OCI-LY7 (cell line): ENCODE results near the gene SIDT1. TPM values are rescaled to one million over a fixed set of nuclear protein-coding genes. Genes with fewer than 3 reads are reported as not detected.
A peak's percentile ranks its signal among the peaks of the same experiment; 100 is the strongest.
"Not testable (repeated sequence)": the region's sequence is repeated elsewhere in the genome, so short reads cannot be mapped to it uniquely, and the experiment has no call there.

Experiments used
- BruUV-seq: library from RNA; stranded (reverse); fragments of 400-500 nt; replicated peaks from 2 replicates; lab custom pipeline; 2021; lab: Mats Ljungman, UMichigan
- CTCF ChIA-PET: fragments of 300-600 bp; sonication (Branson Sonifier 250); formaldehyde crosslinking; loops from one replicate; lab custom pipeline; 2022; ENCODE audit warnings: antibody characterized with exemption; ENCODE audit not compliant: unreplicated experiment; lab: Charles Lee
- POLR2A ChIA-PET: fragments of 300-600 bp; sonication (Branson Sonifier 250); formaldehyde crosslinking; loops from one replicate; lab custom pipeline; 2022; ENCODE audit warnings: antibody characterized with exemption; lab: Charles Lee
- DNase-seq: peaks from one replicate; pipeline ENCODE4 v3.0.0-alpha.2; 2015; ENCODE audit warnings: low spot score
- H2AFZ ChIP-seq: fragments of 200-600 bp; sonication (generic), shearing (Covaris generic); 2 replicates; pipeline ENCODE4 v1.6.1; 2014; ENCODE audit warnings: mild to moderate bottlenecking, antibody characterized with exemption, low read length, moderate library complexity
- H3K27ac ChIP-seq: fragments of 200-600 bp; sonication (generic); 2 replicates; pipeline ENCODE4 v1.5.1; 2014; ENCODE audit warnings: mixed run types, low read depth, mild to moderate bottlenecking, moderate library complexity, low read length, inconsistent platforms; ENCODE audit not compliant: poor library complexity, severe bottlenecking
- H3K36me3 ChIP-seq: fragments of 200-600 bp; sonication (generic); 2 replicates; pipeline ENCODE4 v1.6.1; 2014; ENCODE audit warnings: mild to moderate bottlenecking, antibody characterized with exemption, low read length, moderate library complexity, mixed read lengths; ENCODE audit not compliant: insufficient read depth
- H3K4me1 ChIP-seq: fragments of 200-600 bp; sonication (generic); 2 replicates; pipeline ENCODE4 v1.5.1; 2014; ENCODE audit warnings: mild to moderate bottlenecking, low read length; ENCODE audit not compliant: insufficient read depth, poor library complexity, severe bottlenecking
- H3K4me2 ChIP-seq: fragments of 200-600 bp; sonication (generic); 2 replicates; pipeline ENCODE4 v1.6.1; 2014; ENCODE audit warnings: mild to moderate bottlenecking, low read length
- H3K4me3 ChIP-seq: fragments of 200-600 bp; sonication (generic); 2 replicates; pipeline ENCODE4 v1.5.1; 2014; ENCODE audit warnings: mild to moderate bottlenecking, low read depth, low read length; ENCODE audit not compliant: poor library complexity, severe bottlenecking
- H3K79me2 ChIP-seq: fragments of 200-600 bp; sonication (generic); 2 replicates; pipeline ENCODE4 v1.6.1; 2016; ENCODE audit warnings: low read depth, mild to moderate bottlenecking, low read length, moderate library complexity, mixed read lengths; ENCODE audit not compliant: insufficient read depth
- H3K9me2 ChIP-seq: fragments of 200-600 bp; sonication (generic); 2 replicates; pipeline ENCODE4 v1.6.1; 2016; ENCODE audit warnings: mild to moderate bottlenecking, low read length, mixed read lengths; ENCODE audit not compliant: insufficient read depth
- H3K9me3 ChIP-seq: fragments of 200-600 bp; sonication (generic); 2 replicates; pipeline ENCODE4 v1.6.1; 2014; ENCODE audit warnings: mild to moderate bottlenecking, mixed run types, low read length, mixed read lengths
- H4K20me1 ChIP-seq: fragments of 200-600 bp; sonication (generic); 2 replicates; pipeline ENCODE4 v1.6.1; 2014; ENCODE audit warnings: mild to moderate bottlenecking, antibody characterized with exemption, low read length, moderate library complexity, mixed read lengths; ENCODE audit not compliant: insufficient read depth
- CTCF ChIP-seq: fragments of 200-600 bp; sonication (generic); conservative IDR thresholded peaks from 2 replicates; pipeline ENCODE4 v1.5.1; 2014; ENCODE audit warnings: mild to moderate bottlenecking, antibody characterized with exemption, low read length, moderate library complexity, mixed read lengths
- EZH2phosphoT487 ChIP-seq: fragments of 200-600 bp; sonication (generic); IDR thresholded peaks from 2 replicates; pipeline ENCODE4 v1.6.1; 2018; ENCODE audit warnings: low read depth, borderline replicate concordance, mild to moderate bottlenecking, mixed run types, antibody characterized with exemption, low read length, moderate library complexity, mixed read lengths
- intact Hi-C: fragments of 100-400 bp; cut with micrococcal nuclease; formaldehyde crosslinking; loops from one replicate; pipeline ENCODE4 v1.10.0; 2022; ENCODE audit not compliant: unreplicated experiment
- total RNA-seq, 2 experiments: library from RNA; depleted of rRNA in 1 of 2; stranded (reverse); fragments of >200 nt in 1 of 2; shearing (Covaris generic) in 1 of 2; gene quantifications; 2 replicates each; pipeline ENCODE4 v1.2.3, GENCODE V29; 2014 to 2022

Gene SIDT1
- total RNA-seq, 2 experiments from 2014 or later: 7.3 to 10.3 TPM

DNA sequence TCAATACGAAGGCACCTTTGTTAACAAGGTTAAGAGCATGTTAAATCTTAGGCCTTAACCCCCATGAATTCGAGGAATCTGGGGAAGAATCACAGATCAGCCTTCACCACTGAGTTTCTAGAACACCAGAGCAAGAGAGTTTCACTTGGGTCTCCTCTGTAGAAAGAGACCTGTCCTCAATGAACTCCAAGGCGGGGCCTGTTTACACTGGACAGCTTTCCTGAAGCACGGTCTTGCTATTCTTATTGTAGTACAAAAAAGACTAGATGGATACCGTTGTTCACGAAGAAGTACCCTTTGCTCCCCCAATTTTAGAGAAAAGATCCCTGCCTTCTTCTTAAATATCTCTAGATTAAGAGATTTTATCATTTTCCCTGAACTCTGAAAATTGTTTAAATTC, 99.2 kb downstream of the SIDT1 start:
- intact Hi-C loops: no loop called here
- no peaks in the 10 kb centered on the region for H3K79me2 ChIP-seq
- ChIA-PET POLR2A (interaction anchor here (0.6 to 0.7 kb wide), 3 partner anchors 25 to 1272 kb away, joined by 3 to 4 read pairs (median 3); no protein-coding TSS in a partner anchor), CTCF (interaction anchor here (1.1 kb wide), 1 partner anchor 134 kb away, joined by 3 read pairs; no protein-coding TSS in a partner anchor)
- no peaks in the 10 kb centered on the region for H4K20me1 ChIP-seq
- no peak for DNase-seq
- H3K4me2 ChIP-seq: 0 out of 2 replicates have a peak overlapping the region, but pooled peaks have one; percentile 3
- H3K27ac ChIP-seq: no peak overlapping the region
- peaks cover 17% of the 10 kb centered on the region for H3K4me1 ChIP-seq
- TF ChIP-seq EZH2phosphoT487 (no peak), CTCF (no peak)
- no peaks in the 10 kb centered on the region for H3K9me2 ChIP-seq
- H3K4me3 ChIP-seq: no peak overlapping the region
- H2AFZ ChIP-seq: peak overlapping the region; percentile 5; the same call in 1 of the 2 replicates
- H3K36me3 ChIP-seq: no peaks in the 10 kb centered on the region
- H3K9me3 ChIP-seq: no peaks in the 10 kb centered on the region
- no TSS peak for BruUV-seq

GRCh38 chr3:113634782-113635474, 102.6 kb downstream of the SIDT1 start:
- Histone ChIP-seq H3K9me2 (no peaks in the 10 kb centered on the region), H3K36me3 (no peaks in the 10 kb centered on the region), H4K20me1 (no peaks in the 10 kb centered on the region), H3K4me1 (peaks cover 9% of the 10 kb centered on the region), H3K4me2 (no peak overlapping the region), H3K79me2 (no peaks in the 10 kb centered on the region), H3K27ac (no peak overlapping the region), H2AFZ (no peak overlapping the region), H3K4me3 (no peak overlapping the region), H3K9me3 (no peaks in the 10 kb centered on the region)
- POLR2A ChIA-PET: interaction anchor here (0.7 kb wide), 1 partner anchor 929 kb away, joined by 3 read pairs; no protein-coding TSS in a partner anchor
- CTCF ChIA-PET: no interaction called here
- no TSS peak for BruUV-seq
- no peak for DNase-seq
- TF ChIP-seq EZH2phosphoT487: no peak
- TF ChIP-seq CTCF: no peak
- intact Hi-C loops: no loop called here

DNA sequence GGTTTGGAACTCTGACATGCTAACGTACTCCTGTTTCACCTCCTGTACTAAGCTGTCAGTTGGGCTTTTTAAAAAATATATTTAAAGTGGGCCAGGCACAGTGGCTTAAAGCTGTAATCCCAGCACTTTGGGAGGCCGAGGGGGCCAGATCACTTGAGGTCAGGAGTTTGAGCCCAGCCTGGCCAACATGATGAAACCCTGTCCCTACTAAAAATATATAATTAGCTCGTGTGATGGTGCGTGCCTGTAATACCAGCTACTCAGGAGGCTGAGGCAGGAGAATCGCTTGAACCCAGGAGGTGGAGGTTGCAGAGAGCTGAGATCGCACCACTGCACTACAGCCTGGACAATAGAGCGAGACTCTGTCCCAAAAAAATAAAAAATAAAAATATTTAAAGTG, 103.7 kb downstream of the SIDT1 start:
- BruUV-seq: not testable (repeated sequence)

More for the DNA sequence above, 103.7 kb downstream of the SIDT1 start:
- POLR2A ChIA-PET, H3K4me1 ChIP-seq, H3K27ac ChIP-seq, CTCF ChIA-PET, H3K4me3 ChIP-seq, H3K4me2 ChIP-seq, H4K20me1 ChIP-seq, H2AFZ ChIP-seq, DNase-seq, H3K9me3 ChIP-seq, H3K9me2 ChIP-seq, H3K36me3 ChIP-seq, intact Hi-C loops, H3K79me2 ChIP-seq: not testable (repeated sequence)
